GM12878 (cell line): Measurements from ENCODE around the gene SLC16A10. TPM values are rescaled to one million over a fixed set of nuclear protein-coding genes. Genes with fewer than 3 reads are reported as not detected.

Source experiments
- ATAC-seq: fragments of 200-7000 bp; cut with Tn5 transposase; 3 replicates; pipeline ENCODE4 v1.9.1; 2020; ENCODE audit warnings: mild to moderate bottlenecking, moderate library complexity
- BruUV-seq: library from RNA; stranded (reverse); fragments of 400-500 nt; replicated peaks from 2 replicates; lab custom pipeline; 2021; lab: Mats Ljungman, UMichigan
- CTCF ChIA-PET: fragments of 300-600 bp; sonication (Branson Sonifier 250); formaldehyde crosslinking; extraction: SDS; loops from one replicate; lab custom pipeline; 2021; ENCODE audit warnings: inconsistent platforms; lab: Yijun Ruan, JAX
- POLR2A ChIA-PET: fragments of 350-600 bp; formaldehyde crosslinking; extraction: SDS; loops from one replicate; lab custom pipeline; 2021; ENCODE audit warnings: inconsistent platforms; lab: Charles Lee
- RAD21 ChIA-PET: fragments of 300-600 bp; sonication (Branson Sonifier 250); formaldehyde crosslinking; loops from one replicate; lab custom pipeline; 2023; ENCODE audit warnings: antibody characterized with exemption; ENCODE audit not compliant: unreplicated experiment; lab: Charles Lee
- SMC1A ChIA-PET: fragments of 300-600 bp; sonication (Branson Sonifier 250); formaldehyde crosslinking; loops from one replicate; lab custom pipeline; 2023; ENCODE audit not compliant: unreplicated experiment, uncharacterized antibody; lab: Charles Lee
- DNase-seq: peaks from one replicate; pipeline ENCODE4 v3.0.0-alpha.2; 2011; ENCODE audit warnings: low read depth, low spot score
- FAIRE-seq: peaks from 3 replicates; lab custom pipeline; 2011; peaks lifted over from hg19 to GRCh38; lab: Jason Lieb, UNC
- H2AFZ ChIP-seq: 2 replicates; pipeline ENCODE4 v1.6.0; 2011; ENCODE audit warnings: low read depth, low read length, control low read depth; ENCODE audit not compliant: control insufficient read depth
- H3K27ac ChIP-seq: 2 replicates; pipeline ENCODE4 v1.5.1; 2011; ENCODE audit warnings: control low read depth; ENCODE audit not compliant: control insufficient read depth, insufficient read depth
- H3K27me3 ChIP-seq, 2 experiments: replicated peaks in 1 of 2; 2 replicates each; pipeline versions ENCODE4 v1.6.0 to v1.6.1; 2011; ENCODE audit warnings: low read length in 1 of 2; ENCODE audit not compliant: control insufficient read depth in 2 of 2, insufficient read depth in 2 of 2
- H3K36me3 ChIP-seq, 2 experiments: 2 replicates each; pipeline ENCODE4 v1.5.1; 2011; ENCODE audit warnings: low read length in 1 of 2; ENCODE audit not compliant: control insufficient read depth in 2 of 2, insufficient read depth in 2 of 2
- H3K4me1 ChIP-seq: 2 replicates; pipeline ENCODE4 v1.6.1; 2011; ENCODE audit warnings: mild to moderate bottlenecking, low read length, moderate library complexity, mixed read lengths; ENCODE audit not compliant: control insufficient read depth, insufficient read depth
- H3K4me2 ChIP-seq: 2 replicates; pipeline ENCODE4 v1.6.0; 2011; ENCODE audit warnings: control low read depth; ENCODE audit not compliant: control insufficient read depth, insufficient read depth
- H3K4me3 ChIP-seq: fragments of 200-600 bp; sonication (generic); 2 replicates; pipeline ENCODE4 v1.5.1; 2016
- H3K79me2 ChIP-seq: 2 replicates; pipeline ENCODE4 v1.6.0; 2011; ENCODE audit warnings: low read length; ENCODE audit not compliant: control insufficient read depth, insufficient read depth
- H3K9ac ChIP-seq: 2 replicates; pipeline ENCODE4 v1.8.0; 2011; ENCODE audit warnings: low read length, control low read depth, mixed read lengths; ENCODE audit not compliant: control insufficient read depth, insufficient read depth
- H3K9me3 ChIP-seq: replicated peaks from 3 replicates; pipeline ENCODE4 v1.5.1; 2011; ENCODE audit warnings: mild to moderate bottlenecking, low read length; ENCODE audit not compliant: control insufficient read depth, insufficient read depth
- H4K20me1 ChIP-seq: 2 replicates; pipeline ENCODE4 v1.6.0; 2011; ENCODE audit not compliant: control insufficient read depth, insufficient read depth
- BHLHE40 ChIP-seq, 2 experiments: fragments of 450-650 bp in 1 of 2; IDR thresholded peaks; 2 replicates each; pipeline ENCODE4 v1.6.1; 2011 to 2017; ENCODE audit warnings: low read depth in 2 of 2, borderline replicate concordance in 1 of 2, improper control_type of control experiment in 1 of 2, low read length in 1 of 2, mild to moderate bottlenecking in 1 of 2
- FOXM1 ChIP-seq: IDR thresholded peaks from 2 replicates; pipeline ENCODE4 v1.6.1; 2012; ENCODE audit warnings: low read depth, mild to moderate bottlenecking, inconsistent platforms, low read length, moderate library complexity
- IRF5 ChIP-seq: fragments of 450-650 bp; IDR thresholded peaks from 2 replicates; pipeline ENCODE4 v1.6.1; 2017; ENCODE audit warnings: borderline replicate concordance
- RBBP5 ChIP-seq: fragments of 200-600 bp; sonication (generic); conservative IDR thresholded peaks from 2 replicates; pipeline ENCODE4 v1.6.1; 2016
- SPI1 ChIP-seq: IDR thresholded peaks from 2 replicates; pipeline ENCODE4 v1.6.1; 2011; ENCODE audit warnings: low read depth, mild to moderate bottlenecking, low read length, moderate library complexity, borderline replicate concordance; ENCODE audit not compliant: insufficient read depth
- WGBS: methylation state at CpG from one replicate; pipeline ENCODE4 v1.1.6; 2016; ENCODE audit warnings: low lambda C conversion rate; ENCODE audit not compliant: insufficient replicate concordance, insufficient coverage; ENCODE audit errors: missing lambda C conversion rate; 5-methylcytosine and 5-hydroxymethylcytosine counted together
- in situ Hi-C: fragments of 300-500 bp; cut with MboI; formaldehyde crosslinking; loops from 9 replicates; pipeline ENCODE4 v1.14.3; 2018; ENCODE audit warnings: mixed read lengths
- intact Hi-C: fragments of 100-400 bp; cut with micrococcal nuclease; formaldehyde crosslinking; loops from one replicate; pipeline ENCODE4 v1.14.2; 2022; ENCODE audit not compliant: unreplicated experiment
- polyA plus RNA-seq, 11 experiments: library from polyadenylated mRNA; depleted of rRNA in 4 of 11; unstranded in 6 of 11; stranded (reverse) in 5 of 11; fragments of >200 nt; fragmentation: Nextera tagmentation in 4 of 11; fragmentation: Illumina TruSeq in 1 of 11; extraction: Ambion mirVana in 4 of 11; extraction: Trizol in 1 of 11; gene quantifications; 1 replicate in 1 of 11; 2 replicates in 10 of 11; pipeline versions ENCODE4 v1.2.1 to v1.2.3, GENCODE V29; 2011 to 2016; ENCODE audit warnings: inconsistent platforms in 2 of 11, missing spikeins in 2 of 11, low read depth in 1 of 11
- total RNA-seq, 4 experiments: library from RNA; depleted of rRNA in 3 of 4; stranded (reverse); fragments of >200 nt in 3 of 4; fragmentation: Illumina TruSeq in 1 of 4; extraction: Trizol in 1 of 4; gene quantifications; 2 replicates each; pipeline versions ENCODE4 v1.2.1 to v1.2.3, GENCODE V29; 2013 to 2021
- TF ChIP-seq, protein P1 (sequence below): fragments of 450-650 bp; IDR thresholded peaks from 2 replicates; pipeline ENCODE4 v1.6.1; 2016; ENCODE audit warnings: mild to moderate bottlenecking, moderate library complexity, borderline replicate concordance
- TF ChIP-seq, protein P2 (sequence below): IDR thresholded peaks from 2 replicates; pipeline ENCODE4 v1.6.1; 2012; ENCODE audit warnings: mild to moderate bottlenecking, low read depth, low read length

Gene SLC16A10
- total and polyA plus RNA-seq, 10 of the 15 experiments (the other 5 are each of a cell fraction or from before 2014, with no cell fraction given), result 2.3 to 19.0 (median 8.0) TPM

- no peak overlapping the region for H3K9ac ChIP-seq
- H3K27ac ChIP-seq, result no peak overlapping the region
- no peaks in the 10 kb centered on the region for H3K36me3 ChIP-seq
- FAIRE-seq (peak; percentile 23), DNase-seq (no peak), ATAC-seq (peak; percentile 84)
- ChIA-PET RAD21 (interaction anchor here (0.8 to 2.3 kb wide), 4 partner anchors 8 to 391 kb away, joined by 3 to 9 read pairs (median 4); a partner anchor contains a TSS), SMC1A (interaction anchor here (0.8 to 2.4 kb wide), 7 partner anchors 11 to 351 kb away, joined by 3 to 10 read pairs (median 3); no protein-coding TSS in a partner anchor), POLR2A (no interaction called here)
- no peaks in the 10 kb centered on the region for H3K27me3 ChIP-seq
- H3K4me3 ChIP-seq, result no peak overlapping the region
- intact Hi-C loops, result loop anchor here (10.0 kb wide), 1 partner anchor 354 kb away; the partner anchor contains the start of gene TRAF3IP2
- BruUV-seq, result no TSS peak
- WGBS, result 44% methylated on average over 4 of the region's 4 CpGs
- TF ChIP-seq RBBP5, result no peak
- TF ChIP-seq FOXM1, result no peak
- no peak for TF ChIP-seq IRF5
- TF ChIP-seq BHLHE40 (IDR thresholded peaks at IDR 0.05; ENCODE audit: borderline replicate concordance in 1 of 2, low read depth in 2 of 2, low read length in 1 of 2), result no peak
- TF ChIP-seq, protein P1, sequence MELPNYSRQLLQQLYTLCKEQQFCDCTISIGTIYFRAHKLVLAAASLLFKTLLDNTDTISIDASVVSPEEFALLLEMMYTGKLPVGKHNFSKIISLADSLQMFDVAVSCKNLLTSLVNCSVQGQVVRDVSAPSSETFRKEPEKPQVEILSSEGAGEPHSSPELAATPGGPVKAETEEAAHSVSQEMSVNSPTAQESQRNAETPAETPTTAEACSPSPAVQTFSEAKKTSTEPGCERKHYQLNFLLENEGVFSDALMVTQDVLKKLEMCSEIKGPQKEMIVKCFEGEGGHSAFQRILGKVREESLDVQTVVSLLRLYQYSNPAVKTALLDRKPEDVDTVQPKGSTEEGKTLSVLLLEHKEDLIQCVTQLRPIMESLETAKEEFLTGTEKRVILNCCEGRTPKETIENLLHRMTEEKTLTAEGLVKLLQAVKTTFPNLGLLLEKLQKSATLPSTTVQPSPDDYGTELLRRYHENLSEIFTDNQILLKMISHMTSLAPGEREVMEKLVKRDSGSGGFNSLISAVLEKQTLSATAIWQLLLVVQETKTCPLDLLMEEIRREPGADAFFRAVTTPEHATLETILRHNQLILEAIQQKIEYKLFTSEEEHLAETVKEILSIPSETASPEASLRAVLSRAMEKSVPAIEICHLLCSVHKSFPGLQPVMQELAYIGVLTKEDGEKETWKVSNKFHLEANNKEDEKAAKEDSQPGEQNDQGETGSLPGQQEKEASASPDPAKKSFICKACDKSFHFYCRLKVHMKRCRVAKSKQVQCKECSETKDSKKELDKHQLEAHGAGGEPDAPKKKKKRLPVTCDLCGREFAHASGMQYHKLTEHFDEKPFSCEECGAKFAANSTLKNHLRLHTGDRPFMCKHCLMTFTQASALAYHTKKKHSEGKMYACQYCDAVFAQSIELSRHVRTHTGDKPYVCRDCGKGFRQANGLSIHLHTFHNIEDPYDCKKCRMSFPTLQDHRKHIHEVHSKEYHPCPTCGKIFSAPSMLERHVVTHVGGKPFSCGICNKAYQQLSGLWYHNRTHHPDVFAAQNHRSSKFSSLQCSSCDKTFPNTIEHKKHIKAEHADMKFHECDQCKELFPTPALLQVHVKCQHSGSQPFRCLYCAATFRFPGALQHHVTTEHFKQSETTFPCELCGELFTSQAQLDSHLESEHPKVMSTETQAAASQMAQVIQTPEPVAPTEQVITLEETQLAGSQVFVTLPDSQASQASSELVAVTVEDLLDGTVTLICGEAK, result peak; percentile 73
- TF ChIP-seq, protein P2, sequence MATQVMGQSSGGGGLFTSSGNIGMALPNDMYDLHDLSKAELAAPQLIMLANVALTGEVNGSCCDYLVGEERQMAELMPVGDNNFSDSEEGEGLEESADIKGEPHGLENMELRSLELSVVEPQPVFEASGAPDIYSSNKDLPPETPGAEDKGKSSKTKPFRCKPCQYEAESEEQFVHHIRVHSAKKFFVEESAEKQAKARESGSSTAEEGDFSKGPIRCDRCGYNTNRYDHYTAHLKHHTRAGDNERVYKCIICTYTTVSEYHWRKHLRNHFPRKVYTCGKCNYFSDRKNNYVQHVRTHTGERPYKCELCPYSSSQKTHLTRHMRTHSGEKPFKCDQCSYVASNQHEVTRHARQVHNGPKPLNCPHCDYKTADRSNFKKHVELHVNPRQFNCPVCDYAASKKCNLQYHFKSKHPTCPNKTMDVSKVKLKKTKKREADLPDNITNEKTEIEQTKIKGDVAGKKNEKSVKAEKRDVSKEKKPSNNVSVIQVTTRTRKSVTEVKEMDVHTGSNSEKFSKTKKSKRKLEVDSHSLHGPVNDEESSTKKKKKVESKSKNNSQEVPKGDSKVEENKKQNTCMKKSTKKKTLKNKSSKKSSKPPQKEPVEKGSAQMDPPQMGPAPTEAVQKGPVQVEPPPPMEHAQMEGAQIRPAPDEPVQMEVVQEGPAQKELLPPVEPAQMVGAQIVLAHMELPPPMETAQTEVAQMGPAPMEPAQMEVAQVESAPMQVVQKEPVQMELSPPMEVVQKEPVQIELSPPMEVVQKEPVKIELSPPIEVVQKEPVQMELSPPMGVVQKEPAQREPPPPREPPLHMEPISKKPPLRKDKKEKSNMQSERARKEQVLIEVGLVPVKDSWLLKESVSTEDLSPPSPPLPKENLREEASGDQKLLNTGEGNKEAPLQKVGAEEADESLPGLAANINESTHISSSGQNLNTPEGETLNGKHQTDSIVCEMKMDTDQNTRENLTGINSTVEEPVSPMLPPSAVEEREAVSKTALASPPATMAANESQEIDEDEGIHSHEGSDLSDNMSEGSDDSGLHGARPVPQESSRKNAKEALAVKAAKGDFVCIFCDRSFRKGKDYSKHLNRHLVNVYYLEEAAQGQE, result no peak
- TF ChIP-seq SPI1, result peak; percentile 79
- TF ChIP-seq, all 136 proteins: peak for 2
- no peaks in the 10 kb centered on the region for H3K79me2 ChIP-seq
- H2AFZ ChIP-seq, result peak overlapping the region; percentile 10; the same call in 1 of the 2 replicates
- H4K20me1 ChIP-seq, result no peaks in the 10 kb centered on the region
- no peaks in the 10 kb centered on the region for H3K4me1 ChIP-seq
- no peaks in the 10 kb centered on the region for H3K9me3 ChIP-seq
- CTCF ChIA-PET, result interaction anchor here (0.7 to 4.8 kb wide), 7 partner anchors 8 to 792 kb away, joined by 3 to 17 read pairs (median 3); a partner anchor contains a TSS
- no peak overlapping the region for H3K4me2 ChIP-seq
- in situ Hi-C loops, result loop anchor here (5.0 kb wide), 2 partner anchors 391 to 796 kb away; no protein-coding TSS in a partner anchor
Observed at GRCh38 chr6:111250791-111251354, 163.6 kb downstream of the SLC16A10 start.
